Esophagus squamous epithelium (tissue), 5 donors: ENCODE results near the gene REEP2. TPM values are rescaled to one million over a fixed set of nuclear protein-coding genes. Genes with fewer than 3 reads are reported as not detected.
"Not testable (repeated sequence)": the region's sequence is repeated elsewhere in the genome, so short reads cannot be mapped to it uniquely, and the experiment has no call there.

Source experiments
- DNase-seq: peaks from one replicate; lab custom pipeline; 2025; lab: John Stamatoyannopoulos, UW
- H3K27ac ChIP-seq, 4 donors: fragments of 200-600 bp; sonication (generic); one replicate each; pipeline ENCODE4 v1.5.1; 2016 to 2019; ENCODE audit warnings: mild to moderate bottlenecking in 1 of 4
- H3K27me3 ChIP-seq, 4 donors: fragments of 200-600 bp; sonication (generic); 1 replicate in 3 of 4; 2 replicates in 1 of 4; pipeline versions ENCODE4 v1.5.1 to v1.6.0; 2017 to 2021; ENCODE audit warnings: antibody characterized with exemption in 1 of 4
- H3K36me3 ChIP-seq, 3 donors: fragments of 200-600 bp; sonication (generic); one replicate each; pipeline ENCODE4 v1.5.1; 2016 to 2019
- H3K4me1 ChIP-seq, 3 donors: fragments of 200-600 bp; sonication (generic); one replicate each; pipeline ENCODE4 v1.5.1; 2017 to 2019
- H3K4me3 ChIP-seq, 4 donors: fragments of 200-600 bp; sonication (generic); 1 replicate in 3 of 4; 2 replicates in 1 of 4; pipeline ENCODE4 v1.5.1; 2016 to 2019; ENCODE audit warnings: mild to moderate bottlenecking in 2 of 4, moderate library complexity in 1 of 4
- H3K9me3 ChIP-seq, 3 donors: fragments of 200-600 bp; sonication (generic); one replicate each; pipeline ENCODE4 v1.5.1; 2016 to 2019
- CTCF ChIP-seq, 6 experiments: fragments of 450-650 bp in 4 of 6; fragments of 200-600 bp in 2 of 6; sonication (generic) in 2 of 6; IDR thresholded peaks; one replicate each; pipeline ENCODE4 v1.5.1; 2016 to 2019; ENCODE audit warnings: antibody characterized with exemption in 6 of 6, mild to moderate bottlenecking in 4 of 6, moderate library complexity in 4 of 6
- POLR2A ChIP-seq, 4 donors: fragments of 450-650 bp; IDR thresholded peaks; one replicate each; pipeline ENCODE4 v1.6.1; 2017; ENCODE audit warnings: antibody characterized with exemption in 4 of 4, mild to moderate bottlenecking in 4 of 4, moderate library complexity in 3 of 4
- WGBS, 2 donors: methylation state at CpG; one replicate each; pipeline ENCODE4 v1.1.5; 2018; 5-methylcytosine and 5-hydroxymethylcytosine counted together
- intact Hi-C: fragments of 100-400 bp; cut with DNase I; formaldehyde crosslinking; loops from one replicate; pipeline ENCODE4 v1.15.0; 2022
- total RNA-seq, 4 donors: library from RNA; depleted of rRNA; stranded (reverse); fragments of >200 nt; gene quantifications; one replicate each; pipeline ENCODE4 v1.1.0, GENCODE V29; 2016
- donor health status: DM: yes; HTN: yes; CAD: no.

REEP2 gene
- total RNA-seq, 4 donors from 2014 or later, result 0.11 to 3.8 (median 0.20) TPM

- Histone ChIP-seq H3K36me3 (peaks cover 0 to 95% (median 6%) of the 10 kb centered on the region in 3 donors), H3K9me3 (no peaks in the 10 kb centered on the region), H3K4me1 (peaks cover 0 to 9% (median 0%) of the 10 kb centered on the region in 3 donors), H3K27ac (no peak overlapping the region), H3K27me3 (no peaks in the 10 kb centered on the region), H3K4me3 (no peak overlapping the region)
- no peak for DNase-seq
- intact Hi-C loops, result no loop called here
- TF ChIP-seq POLR2A (IDR thresholded peaks at IDR 0.05) (no peak), CTCF (IDR thresholded peaks at IDR 0.05) (no peak)
- WGBS, 2 donors, result 34 to 40% methylated on average over 5 of the region's 5 CpGs
These were observed 30.8 kb upstream of the REEP2 start for GRCh38 chr5:138408023-138408422.

- H3K27ac ChIP-seq, H3K9me3 ChIP-seq, H3K4me3 ChIP-seq, DNase-seq, H3K4me1 ChIP-seq, H3K27me3 ChIP-seq, intact Hi-C loops: not testable (repeated sequence)
- H3K36me3 ChIP-seq, result peaks cover 7 to 92% (median 14%) of the 10 kb centered on the region in 3 donors
- WGBS, 2 donors, result 59 to 69% methylated on average over 11 to 14 of the region's 14 CpGs
- TF ChIP-seq CTCF (IDR thresholded peaks at IDR 0.05), result peak in 5 of 6 experiments; percentile 35 to 64 (median 51)
These were observed 27.7 kb upstream of the REEP2 start for GRCh38 chr5:138410996-138411640.

GRCh38 chr5:138418444-138418843 lies 20.4 kb upstream of the REEP2 start:
- WGBS, 2 donors, result 80 to 92% methylated on average over 2 of the region's 2 CpGs
- no peaks in the 10 kb centered on the region for H3K9me3 ChIP-seq
- DNase-seq, result no peak
- no peaks in the 10 kb centered on the region for H3K27me3 ChIP-seq
- H3K36me3 ChIP-seq, result peaks cover 19 to 97% (median 59%) of the 10 kb centered on the region in 3 donors
- TF ChIP-seq CTCF (IDR thresholded peaks at IDR 0.05) (no peak), POLR2A (IDR thresholded peaks at IDR 0.05) (no peak)
- no peak overlapping the region for H3K27ac ChIP-seq
- H3K4me3 ChIP-seq, result no peak overlapping the region
- no peaks in the 10 kb centered on the region for H3K4me1 ChIP-seq
- intact Hi-C loops, result no loop called here

- no peaks in the 10 kb centered on the region for H3K9me3 ChIP-seq
- intact Hi-C loops, result no loop called here
- 78 to 100% methylated on average over 1 of the region's 1 CpG for WGBS, 2 donors
- H3K27me3 ChIP-seq, result no peaks in the 10 kb centered on the region
- no peak overlapping the region for H3K4me3 ChIP-seq
- no peak for DNase-seq
- H3K27ac ChIP-seq, result no peak overlapping the region
- H3K4me1 ChIP-seq, result no peaks in the 10 kb centered on the region
- TF ChIP-seq CTCF (IDR thresholded peaks at IDR 0.05) (no peak), POLR2A (IDR thresholded peaks at IDR 0.05) (no peak)
- peaks cover 23 to 100% (median 50%) of the 10 kb centered on the region in 3 donors for H3K36me3 ChIP-seq
These were observed 13.8 kb upstream of the REEP2 start for GRCh38 chr5:138425079-138425478.

GRCh38 chr5:138435943-138436342 lies 2.9 kb upstream of the REEP2 start:
- 80 to 88% methylated on average over 5 of the region's 5 CpGs for WGBS, 2 donors
- no peak for TF ChIP-seq CTCF (IDR thresholded peaks at IDR 0.05)
- TF ChIP-seq POLR2A (IDR thresholded peaks at IDR 0.05), result no peak
- Histone ChIP-seq H3K4me3 (no peak overlapping the region), H3K27ac (no peak overlapping the region), H3K4me1 (peaks cover 9 to 22% (median 14%) of the 10 kb centered on the region in 3 donors), H3K36me3 (peaks cover 4 to 65% (median 41%) of the 10 kb centered on the region in 3 donors), H3K27me3 (no peaks in the 10 kb centered on the region), H3K9me3 (no peaks in the 10 kb centered on the region)
- intact Hi-C loops, result no loop called here
- DNase-seq, result no peak
